Measurements from ENCODE around the gene LRRC55. TPM values are rescaled to one million over a fixed set of nuclear protein-coding genes. Genes with fewer than 3 reads are reported as not detected.

Gene LRRC55
- total RNA-seq, 1 experiment from 2014 or later = not detected

- TF ChIP-seq SP1 (IDR thresholded peaks at IDR 0.05; ENCODE audit: low read depth) (no peak), SIN3A (IDR thresholded peaks at IDR 0.05; ENCODE audit: low read depth) (no peak)
Observed at GRCh38 chr11:57191311-57192219, 9.8 kb downstream of the LRRC55 start (continued).

- no peaks in the 10 kb centered on the region for H3K9me2 ChIP-seq (ENCODE audit: insufficient read depth)
- no peaks in the 10 kb centered on the region for H4K20me1 ChIP-seq (ENCODE audit: insufficient read depth)
- POLR2A ChIA-PET = no interaction called here
- H3K9ac ChIP-seq (ENCODE audit: low read length) = no peak overlapping the region
- no TSS peak for BruUV-seq (replicated peaks)
- no peak overlapping the region for H3K4me3 ChIP-seq (replicated peaks in 1 of 2; ENCODE audit: low read depth in 1 of 2, low read length in 2 of 2)
- DNase-seq (ENCODE audit: low read depth, low spot score) (no peak), ATAC-seq (no peak)
- no peak for TF ChIP-seq FOSL1 (IDR thresholded peaks at IDR 0.05; ENCODE audit: low read depth)
- intact Hi-C loops (cut with micrococcal nuclease) = no loop called here
- no peaks in the 10 kb centered on the region for H3K9me3 ChIP-seq (ENCODE audit: control insufficient read depth in 1 of 2, insufficient read depth in 1 of 2, low read depth in 1 of 2, low read length in 2 of 2)
- no peaks in the 10 kb centered on the region for H3K36me3 ChIP-seq (ENCODE audit: control insufficient read depth in 1 of 2, insufficient read depth in 2 of 2, low read length in 2 of 2)
- H3K4me1 ChIP-seq (ENCODE audit: control insufficient read depth in 1 of 2, insufficient read depth in 2 of 2, low read length in 2 of 2) = no peaks in the 10 kb centered on the region
- no peak overlapping the region for H2AFZ ChIP-seq (ENCODE audit: low read depth, low read length, poor library complexity, severe bottlenecking)
- CTCF ChIA-PET = no interaction called here
- H3K79me2 ChIP-seq (ENCODE audit: insufficient read depth, low read length) = no peaks in the 10 kb centered on the region
- H3K4me2 ChIP-seq (ENCODE audit: low read length) = no peak overlapping the region
- no peak overlapping the region for H3K27ac ChIP-seq (ENCODE audit: low read depth, low read length)
- RAD21 ChIA-PET (ENCODE audit: low non-redundant PET in 1 of 2, low total read pairs in 2 of 2, uncharacterized antibody in 2 of 2, unreplicated experiment in 2 of 2) = no interaction called here
- H3K27me3 ChIP-seq (ENCODE audit: insufficient read depth, low read length) = 0 out of 2 replicates have a peak, but pooled peaks cover 22% of the 10 kb centered on the region
Observed at GRCh38 chr11:57192316-57192715, 10.6 kb downstream of the LRRC55 start.

- BruUV-seq (replicated peaks) = no TSS peak
- no peaks in the 10 kb centered on the region for H4K20me1 ChIP-seq (ENCODE audit: insufficient read depth)
- CTCF ChIA-PET = no interaction called here
- H3K27me3 ChIP-seq (ENCODE audit: insufficient read depth, low read length) = peaks cover 37% of the 10 kb centered on the region
- POLR2A ChIA-PET = no interaction called here
- H3K4me3 ChIP-seq (replicated peaks in 1 of 2; ENCODE audit: low read depth in 1 of 2, low read length in 2 of 2) = no peak overlapping the region
- H3K36me3 ChIP-seq (ENCODE audit: control insufficient read depth in 1 of 2, insufficient read depth in 2 of 2, low read length in 2 of 2) = no peaks in the 10 kb centered on the region
- ATAC-seq = no peak
- H3K4me2 ChIP-seq (ENCODE audit: low read length) = no peak overlapping the region
- H3K79me2 ChIP-seq (ENCODE audit: insufficient read depth, low read length) = no peaks in the 10 kb centered on the region
- H2AFZ ChIP-seq (ENCODE audit: low read depth, low read length, poor library complexity, severe bottlenecking) = no peak overlapping the region
- no peaks in the 10 kb centered on the region for H3K9me2 ChIP-seq (ENCODE audit: insufficient read depth)
- no peak overlapping the region for H3K27ac ChIP-seq (ENCODE audit: low read depth, low read length)
- no peak overlapping the region for H3K9ac ChIP-seq (ENCODE audit: low read length)
- DNase-seq (ENCODE audit: low read depth, low spot score) = no peak
- RAD21 ChIA-PET (ENCODE audit: low non-redundant PET in 1 of 2, low total read pairs in 2 of 2, uncharacterized antibody in 2 of 2, unreplicated experiment in 2 of 2) = no interaction called here
- intact Hi-C loops (cut with micrococcal nuclease) = no loop called here
- no peak for TF ChIP-seq EZH2 (IDR thresholded peaks at IDR 0.05)
- no peaks in the 10 kb centered on the region for H3K4me1 ChIP-seq (ENCODE audit: control insufficient read depth in 1 of 2, insufficient read depth in 2 of 2, low read length in 2 of 2)
- H3K9me3 ChIP-seq (ENCODE audit: control insufficient read depth in 1 of 2, insufficient read depth in 1 of 2, low read depth in 1 of 2, low read length in 2 of 2) = no peaks in the 10 kb centered on the region
Observed at GRCh38 chr11:57196596-57196995, 14.8 kb downstream of the LRRC55 start.
